CD4-positive, alpha-beta T cell treated with Interleukin-15 for 1 hour (primary cell): ENCODE results near the gene ACTN1.
"Not testable (repeated sequence)": the region's sequence is repeated elsewhere in the genome, so short reads cannot be mapped to it uniquely, and the experiment has no call there.

Experiments
- DNase-seq: peaks from one replicate; pipeline ENCODE4 v3.0.0-alpha.2; 2020

Gene ACTN1

GRCh38 chr14:68979021-68979721, at the start of gene ACTN1:
ACTN1 (minus strand) TSS chr14:68979302; CDS start chr14:68979056, 246 bp downstream.
- DNase-seq, result peak; percentile 82

- DNase-seq, result no peak
These were observed 48.3 kb upstream of the ACTN1 start for GRCh38 chr14:69027242-69027913.

- no peak for DNase-seq
These were observed 43.9 kb upstream of the ACTN1 start for GRCh38 chr14:69023035-69023434.

GRCh38 chr14:69022093-69022492, 43.0 kb upstream of the ACTN1 start:
- not testable (repeated sequence) for DNase-seq

GRCh38 chr14:69017706-69018105, 38.6 kb upstream of the ACTN1 start:
- no peak for DNase-seq

GRCh38 chr14:69014829-69015259, 35.7 kb upstream of the ACTN1 start:
- no peak for DNase-seq

DNA sequence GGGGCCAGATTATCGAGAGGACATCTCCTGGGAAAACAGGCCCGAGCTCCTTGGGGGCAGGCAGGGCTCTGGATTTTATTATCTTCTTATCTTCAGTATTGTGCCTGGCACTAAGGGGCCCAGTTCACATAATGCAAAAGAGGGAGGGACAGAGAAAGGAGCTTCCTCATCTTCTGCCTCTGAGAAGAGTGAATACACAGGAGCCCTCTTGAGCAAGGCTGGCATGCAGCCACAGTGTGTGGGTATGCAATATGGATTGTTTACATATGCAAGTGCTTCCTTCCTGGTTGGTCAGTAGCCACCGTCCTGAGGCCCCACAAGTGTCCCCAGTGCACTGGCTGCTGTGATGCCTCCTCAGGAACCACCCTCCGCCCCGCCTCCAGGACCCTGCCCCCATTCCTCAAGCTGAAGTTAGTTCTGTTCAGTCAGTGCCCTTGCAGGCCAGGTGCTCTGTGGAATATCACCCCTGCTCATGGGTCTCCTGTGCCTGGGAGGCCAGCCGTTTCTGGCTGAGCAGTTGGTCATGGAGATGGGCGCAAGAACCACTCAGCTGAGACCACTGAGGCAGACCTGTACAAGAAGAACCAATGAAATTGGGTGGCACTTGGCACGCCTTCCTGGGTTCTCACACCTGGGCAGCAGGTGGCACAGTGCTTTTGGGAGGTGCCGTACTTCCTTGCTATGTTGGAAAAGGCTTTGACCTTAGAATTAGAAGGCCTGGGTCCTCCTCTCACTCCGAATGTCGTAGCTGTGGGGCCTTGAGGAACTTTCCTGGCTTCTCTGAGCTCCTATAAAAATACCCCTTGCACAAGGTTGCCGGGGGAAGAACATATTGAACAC, 35.1 kb upstream of the ACTN1 start:
- peak; percentile 71 for DNase-seq

GRCh38 chr14:69012256-69012953, 33.3 kb upstream of the ACTN1 start:
- DNase-seq, result no peak

GRCh38 chr14:69010648-69011047, 31.5 kb upstream of the ACTN1 start:
- DNase-seq, result no peak

DNA sequence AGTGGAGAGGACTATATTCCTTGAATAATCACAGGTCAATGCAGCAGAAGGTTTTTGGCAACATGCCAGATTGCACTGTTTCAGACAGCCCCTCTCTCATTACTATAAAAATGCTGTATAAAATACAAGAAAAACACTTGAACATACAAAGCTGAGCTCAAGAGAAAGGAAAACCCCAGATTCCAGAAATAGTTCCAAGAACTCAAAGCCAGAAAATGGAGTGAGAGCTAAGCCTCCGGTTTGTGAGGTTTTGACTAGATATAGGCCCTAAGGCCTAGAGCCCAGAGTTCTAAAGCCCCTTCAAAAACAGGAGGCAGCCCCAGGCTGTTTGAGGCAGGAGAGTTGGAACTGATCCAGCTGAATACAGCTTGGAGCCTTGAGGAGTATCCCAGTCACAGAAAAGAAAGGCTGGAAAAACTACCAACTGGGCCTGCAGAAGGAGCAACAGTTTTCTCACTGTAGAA, 29.4 kb upstream of the ACTN1 start:
- no peak for DNase-seq

DNA sequence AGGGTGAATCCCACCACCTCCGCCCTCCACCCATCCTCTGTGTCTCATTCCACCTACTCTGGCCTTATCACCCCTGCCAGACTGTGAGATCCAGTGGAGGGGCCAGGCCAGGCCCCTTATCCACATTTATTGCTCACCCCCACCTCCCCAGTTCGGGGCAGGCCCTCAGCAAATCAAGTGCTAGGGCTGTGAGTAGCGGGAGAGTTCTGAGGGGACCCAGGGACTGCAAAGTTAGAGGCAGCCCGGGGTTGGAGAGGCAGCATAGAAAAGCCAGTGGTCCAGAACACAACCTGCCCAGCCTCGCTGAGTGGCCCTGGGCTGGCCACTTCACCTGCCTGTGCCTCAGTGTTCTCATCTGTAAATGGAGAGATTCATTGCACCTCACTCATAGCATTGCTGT, 27.2 kb upstream of the ACTN1 start:
- no peak for DNase-seq

GRCh38 chr14:69005432-69006148, 26.5 kb upstream of the ACTN1 start:
- no peak for DNase-seq

DNA sequence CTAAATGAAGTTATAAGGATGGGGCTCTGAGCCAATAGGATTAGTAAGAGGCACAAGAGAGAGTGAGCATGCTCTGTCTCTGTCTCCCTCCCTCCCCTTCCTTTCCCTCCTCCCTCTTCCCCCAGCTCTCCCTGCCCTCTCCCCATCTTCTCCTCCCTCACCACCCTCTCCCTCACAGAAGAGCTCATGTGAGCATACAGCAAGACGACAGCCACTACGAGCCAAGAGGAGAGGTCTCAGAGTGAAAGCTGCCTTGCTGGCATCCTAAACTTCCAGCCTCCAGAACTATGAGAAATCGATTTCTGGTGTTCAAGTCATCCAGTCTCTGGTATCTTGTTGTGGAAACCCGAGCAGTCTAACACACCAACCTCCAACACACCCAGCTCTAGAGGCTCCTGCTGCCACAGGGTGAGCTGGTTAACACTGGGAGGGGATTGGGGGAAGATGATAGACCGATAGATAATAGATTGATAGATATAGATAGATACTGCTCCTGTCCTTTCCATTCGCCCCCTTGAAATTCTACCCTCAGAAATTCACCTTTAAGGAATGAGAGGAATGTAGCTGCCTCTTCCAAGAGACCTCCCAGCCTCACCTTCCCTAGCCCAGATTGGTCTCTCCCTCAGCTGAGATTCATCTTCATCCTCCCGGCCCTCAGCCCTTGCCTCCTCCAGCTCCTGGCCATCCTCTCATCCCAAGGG, 25.8 kb upstream of the ACTN1 start:
- DNase-seq, result no peak

GRCh38 chr14:69003626-69004025, 24.5 kb upstream of the ACTN1 start:
- no peak for DNase-seq

GRCh38 chr14:69002069-69002468, 23.0 kb upstream of the ACTN1 start:
- no peak for DNase-seq

GRCh38 chr14:69001375-69001774, 22.3 kb upstream of the ACTN1 start:
- no peak for DNase-seq

- DNase-seq, result no peak
These were observed 19.0 kb upstream of the ACTN1 start for GRCh38 chr14:68998062-68998461.

DNA sequence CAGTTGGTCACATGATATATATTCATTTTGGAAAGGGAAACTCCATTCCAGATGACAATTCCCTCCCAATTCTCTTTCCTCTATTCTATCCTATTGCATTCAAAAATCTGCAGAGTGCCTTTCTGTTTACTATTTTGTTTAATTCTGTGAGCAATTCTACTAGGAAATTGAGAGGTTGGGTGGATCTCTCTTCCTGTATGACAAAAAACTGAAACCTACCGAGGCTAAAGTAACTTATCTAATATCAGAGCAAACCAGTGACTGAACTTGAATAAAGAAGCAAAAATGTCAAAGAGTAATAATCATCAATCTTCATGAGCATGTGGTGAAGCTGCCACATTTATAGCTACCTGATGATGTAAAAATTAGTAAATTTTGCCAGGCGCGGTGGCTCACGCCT, 16.6 kb upstream of the ACTN1 start:
- DNase-seq, result no peak

GRCh38 chr14:68994056-68994455, 15.0 kb upstream of the ACTN1 start:
- no peak for DNase-seq

GRCh38 chr14:68987653-68988036, 8.5 kb upstream of the ACTN1 start:
- DNase-seq, result no peak

DNA sequence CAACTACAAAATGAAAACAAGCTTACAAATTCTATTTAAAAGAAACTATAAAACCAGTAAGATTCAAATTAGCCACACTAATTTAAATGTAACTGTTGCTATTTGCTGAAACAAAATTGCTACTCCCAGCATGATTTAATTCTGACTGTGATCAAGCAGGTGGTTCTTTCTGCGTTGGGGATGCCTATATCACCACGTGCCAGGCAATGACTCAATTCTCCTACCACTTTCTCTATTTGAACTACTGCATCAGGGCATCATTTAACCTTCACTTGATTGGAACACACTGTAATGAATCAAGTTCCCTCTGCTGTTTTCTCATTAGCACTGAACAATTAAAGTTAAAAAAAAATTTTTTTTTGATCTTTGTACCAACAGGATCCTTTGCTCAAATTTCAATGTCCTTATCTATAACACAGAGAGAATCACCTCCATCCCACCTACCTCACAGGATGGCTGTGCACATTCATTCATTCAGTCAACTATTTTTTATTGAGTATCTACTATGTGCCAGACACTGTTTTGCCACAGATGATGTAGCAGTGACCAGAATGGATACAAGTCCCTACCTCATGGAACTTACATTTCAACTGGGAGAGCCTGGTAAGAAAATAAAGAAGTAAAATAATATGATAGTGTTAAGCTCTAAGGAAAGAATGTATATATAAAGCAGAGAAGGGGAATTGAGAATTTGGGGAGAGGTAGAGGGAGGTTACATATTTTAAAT, 8.0 kb upstream of the ACTN1 start:
- DNase-seq, result no peak
